NB4 (cell line): ENCODE data around the gene C10orf120.

Experiments used
- DNase-seq: peaks from one replicate; pipeline ENCODE4 v3.0.0; 2010; ENCODE audit warnings: low read depth
- H3K4me3 ChIP-seq: one replicate; pipeline ENCODE4 v1.5.1; 2011; ENCODE audit warnings: mild to moderate bottlenecking, low read depth, low read length, moderate library complexity
- CTCF ChIP-seq: IDR thresholded peaks from one replicate; pipeline ENCODE4 v1.5.1; 2012; ENCODE audit warnings: low read depth, low read length
- MAX ChIP-seq: IDR thresholded peaks from 2 replicates; pipeline ENCODE4 v1.6.1; 2011; ENCODE audit warnings: low read depth, low read length
- MYC ChIP-seq: IDR thresholded peaks from 2 replicates; pipeline ENCODE4 v1.6.1; 2011; ENCODE audit warnings: low read depth, low read length
- POLR2A ChIP-seq: IDR thresholded peaks from 2 replicates; pipeline ENCODE4 v1.6.1; 2011; ENCODE audit warnings: mild to moderate bottlenecking; ENCODE audit not compliant: insufficient read length; ENCODE audit errors: extremely low read depth

The C10orf120 gene

DNA sequence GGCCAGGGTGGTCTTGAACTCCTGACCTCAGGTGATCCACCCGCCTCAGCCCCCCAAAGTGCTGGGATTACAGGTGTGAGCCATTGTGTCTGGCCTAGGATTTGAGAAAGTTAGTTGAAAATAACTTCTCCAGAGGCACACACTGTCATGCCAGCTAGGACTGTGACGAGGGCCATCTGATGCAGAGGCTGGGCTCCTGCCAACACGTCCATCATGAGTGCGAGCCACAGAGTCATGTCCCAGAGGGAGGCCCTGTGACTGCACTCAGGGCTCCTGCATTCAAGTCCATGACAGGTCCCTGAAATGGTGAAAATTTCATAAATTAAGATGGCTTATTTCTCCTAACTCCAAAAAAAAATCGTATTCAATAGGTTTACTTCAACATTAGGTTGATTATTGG is 17.1 kb downstream of the C10orf120 start:
- no peak for TF ChIP-seq POLR2A
- no peak for TF ChIP-seq CTCF
- TF ChIP-seq MAX: no peak
- no peak overlapping the region for H3K4me3 ChIP-seq
- no peak for DNase-seq

DNA sequence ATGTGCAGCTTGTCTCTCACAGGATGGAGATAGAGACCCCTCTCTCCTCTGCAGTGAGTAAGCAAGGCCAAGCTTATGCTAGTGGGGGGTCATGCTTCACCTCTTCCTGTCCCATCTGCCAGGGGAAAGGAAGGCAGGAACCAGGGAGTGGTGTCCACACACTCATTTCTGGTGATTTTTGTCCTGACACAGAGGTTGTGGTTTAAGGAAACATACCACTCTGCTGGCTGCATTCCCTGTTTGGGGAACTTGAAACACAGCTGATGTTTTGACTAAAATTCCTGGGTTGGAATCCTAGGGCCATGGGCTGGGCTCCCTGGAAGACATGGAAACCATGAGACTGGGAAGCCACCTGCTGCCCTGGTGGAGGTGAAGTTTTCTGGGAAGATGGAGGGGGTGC is 21.4 kb downstream of the C10orf120 start:
- H3K4me3 ChIP-seq: no peak overlapping the region
- TF ChIP-seq MYC (no peak), POLR2A (no peak), CTCF (no peak), MAX (no peak)
- DNase-seq: no peak

- no peak for TF ChIP-seq POLR2A
- TF ChIP-seq CTCF: no peak
- no peak for TF ChIP-seq MAX
- TF ChIP-seq MYC: no peak
- no peak overlapping the region for H3K4me3 ChIP-seq
- DNase-seq: no peak
Measured at GRCh38 chr10:122675278-122675677, 24.4 kb downstream of the C10orf120 start.

DNA sequence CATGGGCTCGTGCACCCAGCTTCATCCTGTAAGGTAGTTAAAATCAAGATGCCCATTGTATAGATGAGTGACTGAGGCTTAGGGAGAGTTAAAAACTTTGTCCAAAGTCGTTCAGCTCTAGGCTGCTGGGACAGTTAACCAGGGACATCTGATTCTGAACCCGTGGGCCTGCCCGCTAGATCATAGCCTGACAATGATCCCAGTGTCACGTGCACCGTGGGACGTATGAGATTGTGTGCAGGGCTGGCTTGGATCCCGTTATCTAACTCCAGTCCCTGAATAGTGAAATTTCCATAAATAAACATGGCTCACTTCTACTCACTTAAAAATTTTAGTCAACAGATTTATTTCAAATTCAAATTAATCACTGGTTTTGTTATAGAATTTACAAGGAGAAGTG is 24.9 kb downstream of the C10orf120 start:
- no peak overlapping the region for H3K4me3 ChIP-seq
- no peak for TF ChIP-seq MYC
- TF ChIP-seq CTCF: no peak
- TF ChIP-seq MAX: no peak
- TF ChIP-seq POLR2A: no peak
- no peak for DNase-seq

DNA sequence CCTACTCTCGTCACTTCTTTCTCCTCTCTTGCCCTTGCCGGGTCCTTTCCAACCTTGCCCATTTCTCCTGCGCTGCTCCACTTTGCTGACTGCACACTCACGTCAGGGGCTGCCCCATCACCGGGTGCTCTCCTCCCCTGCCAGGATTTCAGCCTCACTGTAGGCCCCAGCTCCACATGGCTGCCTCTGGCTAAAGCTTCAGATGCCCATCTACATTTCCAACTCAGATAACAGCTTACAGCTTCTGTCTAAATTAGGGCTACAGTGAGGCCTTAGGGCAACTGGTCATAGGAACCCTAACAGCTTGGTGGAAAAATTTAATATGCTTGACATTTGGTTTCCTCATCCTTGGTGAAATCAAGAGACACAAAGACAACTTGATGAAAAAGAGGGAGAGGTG is 25.9 kb downstream of the C10orf120 start:
- no peak for TF ChIP-seq MYC
- TF ChIP-seq MAX: no peak
- no peak for TF ChIP-seq CTCF
- TF ChIP-seq POLR2A: no peak
- no peak for DNase-seq
- no peak overlapping the region for H3K4me3 ChIP-seq

- no peak for DNase-seq
- no peak for TF ChIP-seq MYC
- no peak for TF ChIP-seq CTCF
- H3K4me3 ChIP-seq: no peak overlapping the region
Measured at GRCh38 chr10:122673269-122673668, 26.4 kb downstream of the C10orf120 start.
